NCI-H187 (cell line): Measurements from ENCODE around the gene ACRBP.
A peak's percentile ranks its signal among the peaks of the same experiment; 100 is the strongest.
"Not testable (repeated sequence)": the region's sequence is repeated elsewhere in the genome, so short reads cannot be mapped to it uniquely, and the experiment has no call there.

Source experiments
- DNase-seq, 2 experiments: peaks; one replicate each; lab custom pipeline; 2025; lab: John Stamatoyannopoulos, UW

Gene ACRBP

DNA sequence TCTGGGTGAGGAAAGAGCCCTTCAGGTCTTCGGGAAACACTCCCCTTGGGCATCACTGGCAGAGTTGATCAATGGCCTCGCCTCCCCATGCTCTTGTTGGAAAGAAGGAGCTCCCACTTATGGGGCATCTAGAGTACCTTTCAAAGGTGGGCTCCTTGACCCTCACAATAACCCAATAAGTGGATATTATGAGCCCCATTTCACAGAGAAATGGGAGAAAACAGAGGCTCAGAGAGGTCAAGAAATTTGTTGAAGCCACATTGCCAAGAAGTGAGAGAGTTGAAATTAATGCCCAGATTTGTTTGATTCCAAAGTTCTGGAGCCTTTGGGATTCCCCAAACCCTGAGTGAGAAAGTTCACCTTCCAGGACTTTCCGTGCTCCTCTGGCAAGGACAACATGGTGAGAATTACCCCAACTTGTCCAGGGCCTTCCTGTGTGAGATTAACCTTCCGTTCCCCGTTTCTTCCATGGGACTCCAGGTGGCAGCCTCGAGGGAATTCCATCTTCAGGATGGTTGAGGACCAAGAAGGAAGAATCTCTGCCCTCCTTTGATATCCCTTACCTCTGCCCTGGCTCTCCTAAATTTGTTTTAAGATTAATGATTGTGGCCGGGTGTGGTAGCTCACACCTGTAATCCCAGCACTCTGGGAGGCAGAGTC is 32.6 kb downstream of the ACRBP start:
- no peak for DNase-seq

DNA sequence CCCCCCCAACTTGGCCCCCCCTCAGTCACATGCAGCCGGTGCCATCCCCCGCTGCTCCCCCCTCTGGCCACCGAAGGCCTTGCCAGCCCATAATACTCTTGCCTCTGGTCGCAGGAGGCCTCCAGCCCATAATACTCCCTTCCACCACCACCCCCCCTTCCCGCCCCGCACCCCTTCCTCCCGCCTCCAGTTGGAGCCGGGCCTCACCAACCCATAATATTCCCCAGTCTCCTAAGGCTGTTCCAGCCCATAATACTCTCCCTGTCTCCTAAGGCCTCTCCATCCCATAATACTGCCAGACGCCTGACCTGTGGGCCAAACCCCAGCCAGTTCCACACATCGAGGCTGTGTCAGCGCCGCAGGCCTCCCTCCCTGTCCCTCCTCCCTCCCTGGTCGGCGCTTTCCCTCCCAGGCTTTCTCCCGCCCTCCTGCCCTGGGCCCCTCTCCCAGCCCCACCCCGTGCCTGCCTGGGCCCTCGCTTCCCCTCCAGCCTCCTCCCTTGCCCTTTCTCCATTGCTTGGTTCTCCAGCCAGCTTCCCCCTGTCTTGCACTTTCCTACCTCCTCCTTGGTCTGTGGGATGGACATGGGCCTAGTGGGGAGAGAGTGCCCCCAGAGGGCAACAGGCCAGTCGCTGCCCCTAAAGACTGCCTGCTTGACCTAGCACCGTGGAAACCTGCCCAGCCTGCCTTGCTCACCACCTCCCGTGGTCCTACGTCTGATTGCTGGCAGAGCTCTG is 33.3 kb downstream of the ACRBP start:
- peak; percentile 92 to 93 for DNase-seq

DNA sequence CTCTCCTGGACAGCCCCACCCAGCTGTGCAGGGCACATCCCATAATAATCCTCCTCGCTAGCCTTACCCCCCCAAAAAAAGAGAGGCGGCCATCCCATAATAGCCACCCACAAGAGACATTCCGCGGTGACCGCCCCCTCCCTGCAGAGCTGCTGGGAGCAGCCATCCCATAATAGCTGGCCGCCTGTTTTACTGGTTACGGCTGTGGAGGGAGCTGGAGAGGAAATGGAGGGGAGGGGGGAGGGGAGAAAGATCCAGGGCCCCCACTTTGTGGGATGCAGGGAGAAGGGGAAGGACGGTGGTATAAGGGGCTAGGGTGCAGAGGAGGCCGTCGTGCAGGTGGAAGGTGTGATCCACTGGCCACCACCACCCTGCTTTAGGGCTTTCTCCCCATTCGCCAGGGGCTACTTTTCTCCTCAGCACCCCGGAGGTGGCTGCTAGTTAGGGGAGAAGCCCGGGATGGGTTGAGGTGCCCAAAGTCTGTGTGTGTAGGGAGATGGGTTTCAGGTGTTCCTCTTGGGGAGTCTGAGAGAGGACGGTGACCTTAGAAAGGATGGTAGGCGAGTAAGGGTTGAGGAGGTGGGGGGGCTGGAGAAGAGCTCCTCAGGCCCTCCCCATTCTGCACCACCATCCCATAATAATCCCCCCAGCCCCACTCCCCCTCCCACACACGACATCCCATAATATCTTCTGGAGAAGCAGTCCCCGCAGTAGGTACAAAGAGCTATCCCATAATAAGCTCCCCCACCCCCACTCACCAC is 34.0 kb downstream of the ACRBP start:
- peak; percentile 89 to 93 for DNase-seq

- no peak for DNase-seq
These were observed 34.6 kb downstream of the ACRBP start for GRCh38 chr12:6612652-6613014.

GRCh38 chr12:6612247-6612646 is 35.0 kb downstream of the ACRBP start:
- no peak for DNase-seq

GRCh38 chr12:6608592-6609281 is 38.5 kb downstream of the ACRBP start:
- no peak for DNase-seq

DNA sequence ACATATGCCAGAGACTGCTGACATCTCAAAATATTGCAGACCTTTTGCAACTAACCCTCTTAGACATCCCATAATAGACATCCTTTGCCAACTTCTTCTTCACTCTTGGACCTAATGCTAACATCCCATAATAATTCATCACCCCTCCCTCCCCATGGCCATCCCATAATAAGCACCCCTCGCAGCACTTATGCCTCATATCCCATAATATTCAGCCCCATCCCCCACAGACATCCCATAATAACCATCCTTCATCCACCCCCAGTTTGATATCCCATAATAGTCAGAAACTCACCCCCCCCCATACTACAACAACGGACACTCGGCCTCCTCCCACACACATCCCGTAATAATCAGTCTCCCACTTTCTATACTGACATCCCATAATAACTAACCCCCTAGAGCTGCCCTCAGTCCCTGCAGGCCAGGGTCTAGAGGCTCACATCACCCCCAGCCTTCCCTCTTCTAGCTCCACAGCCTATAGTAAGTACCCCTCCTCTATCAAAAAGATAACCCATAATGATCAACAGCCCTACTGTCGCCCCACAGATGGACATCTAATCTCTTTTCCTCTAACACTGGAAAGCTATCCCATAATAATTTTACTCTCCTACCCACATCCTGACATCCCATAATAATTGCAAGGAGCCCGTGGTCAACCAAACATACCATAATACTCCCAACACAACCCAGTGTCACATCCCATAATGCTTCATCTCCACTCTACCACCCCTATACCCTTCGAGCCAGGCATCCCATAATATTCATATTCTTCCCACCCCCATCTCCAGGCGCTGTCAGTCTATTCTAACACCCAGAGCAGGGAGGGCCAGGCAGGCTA is 39.3 kb downstream of the ACRBP start:
- DNase-seq = peak; percentile 82 to 85

DNA sequence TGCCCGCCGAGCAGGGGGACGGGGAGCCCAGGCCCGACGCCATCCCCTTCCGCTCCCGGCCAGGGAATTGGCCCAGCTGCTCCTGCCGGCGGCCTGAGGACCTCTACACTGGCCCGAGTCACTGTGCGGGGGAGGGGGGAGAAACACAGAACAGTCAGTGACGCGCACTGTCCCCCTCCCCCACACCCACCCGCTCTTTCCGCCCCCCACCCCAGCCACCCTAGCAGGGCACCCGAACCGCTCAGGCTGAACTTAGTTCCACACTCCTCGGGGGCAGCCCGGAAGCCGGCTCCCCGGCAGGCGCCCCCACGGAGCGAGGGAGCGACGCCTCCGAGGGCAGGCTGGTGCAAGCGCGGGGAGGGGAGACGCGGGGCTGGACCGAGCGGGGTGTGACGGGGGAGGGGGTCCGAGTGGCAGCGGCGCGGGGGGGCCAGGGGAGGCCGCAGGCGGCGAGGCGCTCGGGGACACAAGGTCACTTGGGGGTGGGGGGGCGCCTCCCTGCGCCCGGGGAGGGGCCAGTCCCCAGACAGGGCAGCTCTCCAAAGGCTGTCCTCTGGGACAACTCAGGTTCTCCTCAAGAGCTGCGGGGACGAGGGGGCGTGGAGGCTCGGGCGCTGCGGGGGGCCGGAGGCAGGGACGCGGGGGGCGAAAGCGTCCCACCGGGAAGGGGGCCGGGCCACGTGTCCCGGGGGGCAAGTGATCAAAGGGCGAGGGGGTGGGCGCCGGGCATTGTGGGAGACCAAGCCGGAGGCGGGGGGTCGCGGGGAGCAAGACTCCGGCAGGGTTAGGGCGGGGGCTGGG is 40.7 kb downstream of the ACRBP start:
- no peak for DNase-seq

GRCh38 chr12:6605421-6606330 is 41.6 kb downstream of the ACRBP start:
- no peak for DNase-seq

DNA sequence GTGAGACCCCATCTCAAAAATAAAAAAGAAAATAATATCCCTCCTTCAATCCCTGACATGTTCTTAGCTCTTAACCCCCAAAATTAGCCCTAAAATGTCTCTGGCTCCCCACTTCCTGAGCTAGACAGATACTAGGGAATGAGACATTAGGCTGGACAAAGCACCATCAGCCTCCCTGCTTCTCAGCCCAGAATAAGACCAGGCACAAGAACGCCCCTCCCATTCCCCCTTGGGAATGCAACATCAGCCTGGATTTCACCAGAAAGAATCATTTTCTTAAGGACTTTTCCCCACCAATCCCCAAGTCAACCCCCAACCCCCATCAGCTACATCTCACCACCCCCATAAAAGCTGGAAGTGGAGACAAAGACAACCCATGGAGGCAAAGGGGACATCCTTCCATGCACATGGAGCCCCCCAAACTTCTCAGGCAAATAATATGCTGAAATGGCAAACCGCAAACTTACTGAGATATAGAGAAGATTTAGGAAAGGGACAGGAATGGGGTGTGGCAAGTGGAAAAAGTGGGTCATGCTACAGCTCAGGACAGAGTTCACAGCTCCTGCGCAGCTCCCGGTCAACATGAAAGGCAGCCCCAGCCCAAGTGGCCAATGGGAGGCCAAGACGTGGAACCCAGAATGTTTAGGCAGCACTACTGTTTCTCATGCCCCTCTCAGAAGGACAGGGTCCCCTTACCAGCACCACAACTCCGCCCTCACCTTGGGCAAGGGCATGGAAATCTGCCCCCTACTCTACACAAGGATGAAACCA is 42.8 kb downstream of the ACRBP start:
- DNase-seq = no peak

- DNase-seq = no peak
These were observed 44.1 kb downstream of the ACRBP start for GRCh38 chr12:6603095-6603567.

DNA sequence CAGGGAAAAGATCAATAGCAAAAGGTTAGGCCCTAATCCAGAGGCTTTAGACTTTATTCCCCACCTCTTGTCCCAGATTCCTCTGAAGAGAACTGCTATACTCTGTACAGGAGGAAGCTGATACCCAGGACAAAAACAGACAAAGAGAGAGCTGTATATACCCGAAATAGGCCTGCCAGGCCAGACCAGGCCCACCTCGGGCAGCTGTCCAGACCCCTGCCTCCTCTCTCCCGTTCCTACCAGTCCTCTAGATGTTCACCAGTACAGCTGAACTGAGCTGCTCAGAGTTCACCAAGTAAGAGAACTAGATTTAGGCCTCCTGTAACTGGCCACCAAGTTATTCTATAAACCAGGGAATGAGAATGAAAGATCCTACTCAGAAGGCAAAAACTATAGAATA is 44.7 kb downstream of the ACRBP start:
- no peak for DNase-seq

- DNase-seq = not testable (repeated sequence)
These were observed 51.6 kb downstream of the ACRBP start for GRCh38 chr12:6595673-6596072.

DNA sequence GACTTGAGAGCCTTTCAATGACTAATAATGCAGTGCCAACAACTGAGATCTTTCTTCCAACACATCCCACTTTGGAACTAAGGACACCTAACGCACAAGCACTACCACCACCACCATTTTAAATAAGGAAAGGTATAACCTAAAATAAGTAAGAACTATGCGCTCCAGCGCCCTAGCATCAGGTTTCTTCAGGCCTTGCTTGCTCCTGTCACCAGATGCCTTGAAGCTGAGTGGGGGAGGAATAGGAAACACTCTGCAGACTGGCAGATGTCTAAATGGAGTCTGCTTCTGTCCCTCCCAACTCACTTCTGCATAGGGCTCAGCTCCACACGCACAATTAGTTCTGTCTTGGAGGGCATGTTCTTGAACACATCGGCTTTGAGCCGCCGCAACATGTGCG is 55.1 kb downstream of the ACRBP start:
- no peak for DNase-seq
